ENCODE measurements around the gene TAS2R41. TPM values are rescaled to one million over a fixed set of nuclear protein-coding genes. Genes with fewer than 3 reads are reported as not detected.
"Not testable (repeated sequence)": the region's sequence is repeated elsewhere in the genome, so short reads cannot be mapped to it uniquely, and the experiment has no call there.

The TAS2R41 gene
- total RNA-seq, 4 donors from 2014 or later = 0.78 TPM; not detected in 3

DNA sequence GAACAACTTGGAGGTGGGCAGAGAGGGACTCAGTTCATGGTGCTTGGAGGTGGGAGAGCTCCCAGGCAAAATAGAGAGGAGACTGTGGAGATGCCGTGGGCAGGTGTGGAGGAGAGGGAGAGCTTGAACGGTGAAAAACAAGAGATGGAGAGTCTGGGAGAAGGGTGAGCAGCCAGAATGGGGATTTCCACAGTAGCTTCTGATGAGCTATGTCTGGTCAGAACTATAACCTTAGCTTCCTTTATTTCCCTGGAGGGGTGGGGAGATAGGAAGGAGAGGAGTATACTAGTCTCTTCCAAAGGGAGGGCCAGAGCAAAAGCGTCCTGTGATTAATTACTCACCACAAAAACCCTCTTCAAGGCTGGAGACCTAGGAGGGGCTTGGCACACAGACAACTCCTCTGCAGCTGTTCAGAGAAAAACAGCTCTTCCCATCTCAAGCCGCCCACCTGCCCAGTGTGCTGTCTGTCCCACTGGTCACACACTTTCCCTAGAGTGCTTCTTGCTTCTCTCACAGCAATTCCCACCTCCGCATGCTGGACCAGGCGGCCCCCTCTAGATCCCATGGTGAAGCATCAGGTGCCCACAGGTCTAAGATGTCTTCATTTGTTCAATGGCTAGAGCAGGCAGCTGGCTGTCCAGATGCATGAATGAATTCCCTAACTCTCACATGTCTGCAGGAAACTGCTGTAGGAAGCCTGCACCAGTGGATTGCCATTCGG is 41.9 kb downstream of the TAS2R41 start:
- no peak for DNase-seq (ENCODE audit: low spot score in 2 of 2)
- intact Hi-C loops (cut with DNase I; ENCODE audit: low total_unique reads) = no loop called here
- WGBS, 2 donors = 72 to 76% methylated on average over 7 of the region's 7 CpGs
- H3K4me3 ChIP-seq (ENCODE audit: low read depth, poor library complexity, severe bottlenecking) = no peak overlapping the region
- TF ChIP-seq, protein P1, sequence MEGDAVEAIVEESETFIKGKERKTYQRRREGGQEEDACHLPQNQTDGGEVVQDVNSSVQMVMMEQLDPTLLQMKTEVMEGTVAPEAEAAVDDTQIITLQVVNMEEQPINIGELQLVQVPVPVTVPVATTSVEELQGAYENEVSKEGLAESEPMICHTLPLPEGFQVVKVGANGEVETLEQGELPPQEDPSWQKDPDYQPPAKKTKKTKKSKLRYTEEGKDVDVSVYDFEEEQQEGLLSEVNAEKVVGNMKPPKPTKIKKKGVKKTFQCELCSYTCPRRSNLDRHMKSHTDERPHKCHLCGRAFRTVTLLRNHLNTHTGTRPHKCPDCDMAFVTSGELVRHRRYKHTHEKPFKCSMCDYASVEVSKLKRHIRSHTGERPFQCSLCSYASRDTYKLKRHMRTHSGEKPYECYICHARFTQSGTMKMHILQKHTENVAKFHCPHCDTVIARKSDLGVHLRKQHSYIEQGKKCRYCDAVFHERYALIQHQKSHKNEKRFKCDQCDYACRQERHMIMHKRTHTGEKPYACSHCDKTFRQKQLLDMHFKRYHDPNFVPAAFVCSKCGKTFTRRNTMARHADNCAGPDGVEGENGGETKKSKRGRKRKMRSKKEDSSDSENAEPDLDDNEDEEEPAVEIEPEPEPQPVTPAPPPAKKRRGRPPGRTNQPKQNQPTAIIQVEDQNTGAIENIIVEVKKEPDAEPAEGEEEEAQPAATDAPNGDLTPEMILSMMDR (IDR thresholded peaks at IDR 0.05) = no peak
- no peak for TF ChIP-seq POLR2A (IDR thresholded peaks at IDR 0.05)

- H3K4me3 ChIP-seq (ENCODE audit: low read depth, poor library complexity, severe bottlenecking); DNase-seq (ENCODE audit: low spot score in 2 of 2); intact Hi-C loops (cut with DNase I; ENCODE audit: low total_unique reads): not testable (repeated sequence)
- WGBS, 2 donors = no CpG with 5 or more reads among the region's 9 CpGs
These were observed 44.7 kb downstream of the TAS2R41 start for GRCh38 chr7:143522309-143522916.

Other genes with a start within 250 kb of the TAS2R41 start
- 100 to 1,000 TPM in 3 of 4 donors, 10 to 100 TPM in 1; 97.0 to 180 (median 139) TPM for gene GSTK1, start 214.4 kb upstream of the TAS2R41 start, total RNA-seq
- gene TMEM139, start 192.9 kb upstream of the TAS2R41 start, total RNA-seq = 10 to 100 TPM in 3 of 4 donors, 1 to 10 TPM in 1; 7.8 to 12.8 (median 11.6) TPM
- 10 to 100 TPM in 3 of 4 donors, 1 to 10 TPM in 1; 9.6 to 22.7 (median 16.0) TPM for gene CASP2, start 189.5 kb upstream of the TAS2R41 start, total RNA-seq
- not detected for gene CLCN1, start 161.8 kb upstream of the TAS2R41 start, total RNA-seq
- gene FAM131B, start 115.2 kb upstream of the TAS2R41 start, total RNA-seq = 1 to 10 TPM in 1 of 4 donors, under 1 TPM in 2, not detected in 1; 0.27 to 1.4 (median 0.42) TPM
- 10 to 100 TPM; 45.6 to 91.1 (median 60.9) TPM for gene ZYX, start 96.5 kb upstream of the TAS2R41 start, total RNA-seq
- 10 to 100 TPM; 51.7 to 94.5 (median 64.2) TPM for gene EPHA1, start 69.0 kb upstream of the TAS2R41 start, total RNA-seq
- not detected for gene TAS2R60, start 34.4 kb upstream of the TAS2R41 start, total RNA-seq
- 1 to 10 TPM in 2 of 4 donors, not detected in 2; 2.1 to 2.3 TPM for gene CTAGE15, start 93.9 kb downstream of the TAS2R41 start, total RNA-seq
- gene TCAF2, start 143.1 kb downstream of the TAS2R41 start, total RNA-seq = 10 to 100 TPM in 1 of 4 donors, 1 to 10 TPM in 3; 6.3 to 15.5 (median 6.8) TPM

Measured in lower leg skin (tissue), 4 donors.